H1 (cell line): ENCODE data around the gene MTARC1. TPM values are rescaled to one million over a fixed set of nuclear protein-coding genes. Genes with fewer than 3 reads are reported as not detected.

Source experiments
- CTCF ChIA-PET: fragments of 300-600 bp; sonication (Branson Sonifier 250); formaldehyde crosslinking; loops from one replicate; lab custom pipeline; 2021; ENCODE audit not compliant: partially characterized antibody; lab: Charles Lee
- POLR2A ChIA-PET: fragments of 300-600 bp; sonication (Branson Sonifier 250); formaldehyde crosslinking; loops from one replicate; lab custom pipeline; 2021; ENCODE audit warnings: inconsistent platforms; ENCODE audit not compliant: partially characterized antibody; lab: Charles Lee
- DNase-seq, 2 experiments: peaks; one replicate each; pipeline versions ENCODE4 v3.0.0 to v3.0.0-alpha.2; 2010 to 2022; ENCODE audit warnings: low spot score in 2 of 2, low read depth in 1 of 2, mixed read lengths in 1 of 2
- FAIRE-seq: peaks from 2 replicates; lab custom pipeline; 2011; peaks lifted over from hg19 to GRCh38; lab: Jason Lieb, UNC
- H2AFZ ChIP-seq: 2 replicates; pipeline ENCODE4 v1.8.1; 2012; ENCODE audit warnings: low read length, inconsistent platforms
- H2AK5ac ChIP-seq: 2 replicates; pipeline ENCODE4 v1.6.1; 2013; ENCODE audit warnings: low read depth, low read length
- H2BK120ac ChIP-seq: replicated peaks from 2 replicates; pipeline ENCODE3; 2013; ENCODE audit warnings: low read depth, low read length, inconsistent platforms
- H2BK12ac ChIP-seq: 2 replicates; pipeline ENCODE4 v1.6.1; 2013; ENCODE audit warnings: low read depth, low read length
- H2BK15ac ChIP-seq: 2 replicates; pipeline ENCODE4 v1.6.1; 2013; ENCODE audit warnings: low read length
- H2BK20ac ChIP-seq: 2 replicates; pipeline ENCODE4 v1.6.1; 2013; ENCODE audit warnings: low read length
- H2BK5ac ChIP-seq: 2 replicates; pipeline ENCODE4 v1.6.1; 2013; ENCODE audit warnings: low read depth, low read length
- H3K14ac ChIP-seq: 2 replicates; pipeline ENCODE4 v1.6.1; 2013; ENCODE audit warnings: inconsistent platforms; ENCODE audit not compliant: insufficient read length
- H3K18ac ChIP-seq: 2 replicates; pipeline ENCODE4 v1.6.1; 2013; ENCODE audit warnings: low read length; ENCODE audit errors: extremely low read depth
- H3K23ac ChIP-seq: 2 replicates; pipeline ENCODE4 v1.6.1; 2013; ENCODE audit warnings: inconsistent platforms; ENCODE audit not compliant: insufficient read length
- H3K23me2 ChIP-seq: 2 replicates; pipeline ENCODE4 v1.6.1; 2013; ENCODE audit warnings: low read depth, low read length
- H3K27ac ChIP-seq: 2 replicates; pipeline ENCODE4 v1.6.1; 2011; ENCODE audit warnings: low read depth, low read length, inconsistent platforms
- H3K27me3 ChIP-seq, 4 experiments: replicated peaks in 1 of 4; 1 replicate in 1 of 4; 2 replicates in 3 of 4; pipeline versions ENCODE4 v1.6.1 to v1.8.1; 2011 to 2013; ENCODE audit warnings: low read length in 3 of 4, mild to moderate bottlenecking in 3 of 4, inconsistent platforms in 2 of 4, mixed read lengths in 2 of 4, moderate library complexity in 1 of 4; ENCODE audit not compliant: control insufficient read depth in 3 of 4, insufficient read depth in 3 of 4; ENCODE audit errors: extremely low read depth in 1 of 4
- H3K36me3 ChIP-seq, 4 experiments: 2 replicates each; pipeline versions ENCODE4 v1.6.1 to v1.8.1; 2011 to 2013; ENCODE audit warnings: mild to moderate bottlenecking in 4 of 4, low read length in 3 of 4, moderate library complexity in 2 of 4, control low read depth in 1 of 4, inconsistent platforms in 1 of 4; ENCODE audit not compliant: insufficient read depth in 4 of 4, control insufficient read depth in 2 of 4
- H3K4ac ChIP-seq: replicated peaks from 2 replicates; pipeline ENCODE3; 2013; ENCODE audit warnings: low read length, low read depth, mixed read lengths, inconsistent platforms; ENCODE audit not compliant: insufficient read length
- H3K4me1 ChIP-seq, 4 experiments: replicated peaks in 1 of 4; 1 replicate in 1 of 4; 2 replicates in 3 of 4; pipeline versions ENCODE4 v1.6.1 to v1.8.1; 2011 to 2013; ENCODE audit warnings: low read length in 3 of 4, inconsistent platforms in 2 of 4, mixed read lengths in 1 of 4; ENCODE audit not compliant: insufficient read depth in 4 of 4, control insufficient read depth in 3 of 4
- H3K4me2 ChIP-seq, 2 experiments: 2 replicates each; pipeline versions ENCODE4 v1.6.1 to v1.8.1; 2011 to 2013; ENCODE audit warnings: low read depth in 2 of 2, low read length in 2 of 2, control low read depth in 1 of 2, inconsistent platforms in 1 of 2, mild to moderate bottlenecking in 1 of 2; ENCODE audit not compliant: insufficient read depth in 1 of 2
- H3K4me3 ChIP-seq, 4 experiments: fragments of 200-600, 300-600 bp in 1 of 4; sonication (generic), shearing (Covaris generic), sonication (Bioruptor Twin) in 1 of 4; 2 replicates each; pipeline versions ENCODE4 v1.5.1 to v1.8.1; 2011 to 2016; ENCODE audit warnings: low read length in 4 of 4, low read depth in 3 of 4, control low read depth in 2 of 4, inconsistent platforms in 2 of 4, mild to moderate bottlenecking in 2 of 4, mixed read lengths in 1 of 4, moderate library complexity in 1 of 4; ENCODE audit not compliant: insufficient read depth in 2 of 4; ENCODE audit errors: extremely low read depth in 1 of 4
- H3K56ac ChIP-seq: replicated peaks from 2 replicates; pipeline ENCODE3; 2013; ENCODE audit warnings: low read depth, mild to moderate bottlenecking, mixed read lengths, low read length, inconsistent platforms; ENCODE audit not compliant: insufficient read length
- H3K79me1 ChIP-seq: 2 replicates; pipeline ENCODE4 v1.6.1; 2013; ENCODE audit warnings: low read depth, low read length, control low read depth
- H3K79me2 ChIP-seq, 2 experiments: 2 replicates each; pipeline versions ENCODE4 v1.6.1 to v1.8.1; 2012 to 2013; ENCODE audit warnings: low read length in 2 of 2, mild to moderate bottlenecking in 2 of 2, inconsistent platforms in 1 of 2; ENCODE audit not compliant: insufficient read depth in 2 of 2, control insufficient read depth in 1 of 2
- H3K9ac ChIP-seq, 4 experiments: replicated peaks in 1 of 4; 1 replicate in 1 of 4; 2 replicates in 3 of 4; pipeline versions ENCODE4 v1.6.1 to v1.8.1; 2011 to 2013; ENCODE audit warnings: low read depth in 3 of 4, low read length in 3 of 4, control low read depth in 2 of 4, mild to moderate bottlenecking in 2 of 4, moderate library complexity in 2 of 4, inconsistent platforms in 1 of 4; ENCODE audit errors: extremely low read depth in 1 of 4
- H3K9me3 ChIP-seq, 2 experiments: 2 replicates each; pipeline versions ENCODE4 v1.6.1 to v1.8.1; 2012 to 2013; ENCODE audit warnings: mild to moderate bottlenecking in 2 of 2, moderate library complexity in 2 of 2, control low read depth in 1 of 2, inconsistent platforms in 1 of 2, low read depth in 1 of 2, low read length in 1 of 2, mixed read lengths in 1 of 2; ENCODE audit not compliant: insufficient read depth in 2 of 2
- H4K20me1 ChIP-seq, 2 experiments: replicated peaks in 1 of 2; 2 replicates each; pipeline versions ENCODE3 to v1.8.1; 2011 to 2013; ENCODE audit warnings: inconsistent platforms in 2 of 2, low read length in 2 of 2, mild to moderate bottlenecking in 1 of 2; ENCODE audit not compliant: insufficient read depth in 2 of 2, control insufficient read depth in 1 of 2
- H4K5ac ChIP-seq: 2 replicates; pipeline ENCODE4 v1.6.1; 2013; ENCODE audit warnings: low read length, low read depth, mixed read lengths, inconsistent platforms; ENCODE audit not compliant: insufficient read length
- H4K8ac ChIP-seq: 2 replicates; pipeline ENCODE4 v1.8.0; 2013; ENCODE audit warnings: mild to moderate bottlenecking, moderate library complexity, low read length, inconsistent platforms; ENCODE audit not compliant: insufficient read depth; ENCODE audit errors: extremely low read depth
- H4K91ac ChIP-seq: replicated peaks from 2 replicates; pipeline ENCODE3; 2013; ENCODE audit warnings: low read length, mixed read lengths, inconsistent platforms; ENCODE audit not compliant: insufficient read length
- ATF2 ChIP-seq: IDR thresholded peaks from 2 replicates; pipeline ENCODE4 v1.6.1; 2012; ENCODE audit warnings: low read length, inconsistent platforms
- JUN ChIP-seq: IDR thresholded peaks from 2 replicates; pipeline ENCODE4 v1.6.1; 2011; ENCODE audit warnings: low read depth, mild to moderate bottlenecking, improper control_type of control experiment, low read length
- JUND ChIP-seq: IDR thresholded peaks from 2 replicates; pipeline ENCODE4 v1.6.1; 2011; ENCODE audit warnings: mild to moderate bottlenecking, improper control_type of control experiment, low read length
- KDM4A ChIP-seq: IDR thresholded peaks from one replicate; pipeline ENCODE4 v1.7.1; 2012; ENCODE audit warnings: low read depth, mild to moderate bottlenecking, moderate library complexity, low read length, inconsistent platforms; ENCODE audit not compliant: severe bottlenecking
- SUZ12 ChIP-seq: fragments of 200-600 bp; sonication (generic); IDR thresholded peaks from 2 replicates; pipeline ENCODE4 v1.6.1; 2012; ENCODE audit warnings: mild to moderate bottlenecking, inconsistent platforms, low read length, moderate library complexity, mixed read lengths
- WGBS, 2 experiments: shearing (Covaris generic) in 1 of 2; methylation state at CpG; one replicate each; pipeline versions ENCODE4 v1.1.6 to v1.1.7; 2013 to 2015; ENCODE audit warnings: low lambda C conversion rate in 2 of 2, mixed read lengths in 2 of 2, inconsistent platforms in 1 of 2, low coverage in 1 of 2, missing lambda C conversion rate in 1 of 2; ENCODE audit not compliant: insufficient replicate concordance in 2 of 2, insufficient coverage in 1 of 2, insufficient read length in 1 of 2; ENCODE audit errors: extremely low coverage in 1 of 2, missing lambda C conversion rate in 1 of 2; 5-methylcytosine and 5-hydroxymethylcytosine counted together
- polyA plus RNA-seq, 7 experiments: library from polyadenylated mRNA; depleted of rRNA in 3 of 7; stranded (reverse) in 5 of 7; unstranded in 2 of 7; fragments of >200 nt in 5 of 7; fragments of 200-250 nt in 2 of 7; gene quantifications; 1 replicate in 5 of 7; 2 replicates in 1 of 7; 4 replicates in 1 of 7; pipeline versions ENCODE4 v1.2.1 to v1.2.3, GENCODE V29; 2011 to 2013; ENCODE audit warnings: missing spikeins in 2 of 7, mixed read lengths in 2 of 7
- total RNA-seq: library from RNA; stranded (reverse); fragmentation: NEBNext Ultra II Directional; extraction: Animal tissue kit (Norgen Biotek cat#: 25700); gene quantifications from 2 replicates; pipeline ENCODE4 v1.2.1, GENCODE V29; 2021

Gene MTARC1
- total and polyA plus RNA-seq, 2 of the 8 experiments (the other 6 are each of a cell fraction or from before 2014, with no cell fraction given): 17.2 to 46.2 TPM

GRCh38 chr1:220833436-220833835, 46.7 kb downstream of the MTARC1 start:
- ChIA-PET CTCF (interaction anchor here (2.8 kb wide), 1 partner anchor 24 kb away, joined by 11 read pairs; no protein-coding TSS in a partner anchor), POLR2A (no interaction called here)
- no peak overlapping the region for H3K18ac ChIP-seq
- H4K91ac ChIP-seq: no peak overlapping the region
- no peaks in the 10 kb centered on the region for H3K9me3 ChIP-seq
- H2BK15ac ChIP-seq: no peak overlapping the region
- H3K23me2 ChIP-seq: no peaks in the 10 kb centered on the region
- H2BK5ac ChIP-seq: no peak overlapping the region
- H3K9ac ChIP-seq: no peak overlapping the region
- H3K79me2 ChIP-seq: no peaks in the 10 kb centered on the region
- no peak overlapping the region for H3K4me2 ChIP-seq
- no peak overlapping the region for H3K23ac ChIP-seq
- no peak overlapping the region for H4K8ac ChIP-seq
- no peaks in the 10 kb centered on the region for H3K79me1 ChIP-seq
- no peak overlapping the region for H2BK20ac ChIP-seq
- H4K20me1 ChIP-seq: no peaks in the 10 kb centered on the region
- H2BK120ac ChIP-seq: no peak overlapping the region
- no peak overlapping the region for H2AFZ ChIP-seq
- no peak overlapping the region for H3K56ac ChIP-seq
- WGBS, 2 experiments: 94% methylated on average over 2 of the region's 2 CpGs; no CpG with 5 or more reads in 1 of the 2 experiments
- H2AK5ac ChIP-seq: no peak overlapping the region
- FAIRE-seq (no peak), DNase-seq (no peak)
- no peak overlapping the region for H3K4ac ChIP-seq
- no peak overlapping the region for H4K5ac ChIP-seq
- H2BK12ac ChIP-seq: no peak overlapping the region
- no peak overlapping the region for H3K27ac ChIP-seq
- H3K14ac ChIP-seq: no peak overlapping the region
- TF ChIP-seq SUZ12 (no peak), ATF2 (no peak), KDM4A (no peak), JUN (no peak), JUND (no peak)
- no peaks in the 10 kb centered on the region for H3K4me1 ChIP-seq
- H3K4me3 ChIP-seq: no peak overlapping the region
- H3K36me3 ChIP-seq: no peaks in the 10 kb centered on the region
- no peaks in the 10 kb centered on the region; a peak in 1 of 7 replicates for H3K27me3 ChIP-seq
